HUES6 (cell line): ENCODE data around the gene USH1C.
A peak's percentile ranks its signal among the peaks of the same experiment; 100 is the strongest.

Experiments
- H3K27ac ChIP-seq: 2 replicates; pipeline ENCODE4 v1.7.0; 2013; ENCODE audit warnings: low read depth, mild to moderate bottlenecking, low read length, inconsistent platforms
- H3K27me3 ChIP-seq: 2 replicates; pipeline ENCODE4 v1.6.1; 2013; ENCODE audit warnings: low read length; ENCODE audit not compliant: control insufficient read depth, insufficient read depth
- H3K36me3 ChIP-seq: 2 replicates; pipeline ENCODE4 v1.6.1; 2013; ENCODE audit warnings: low read length; ENCODE audit not compliant: control insufficient read depth, insufficient read depth
- H3K4me1 ChIP-seq: 2 replicates; pipeline ENCODE4 v1.6.1; 2013; ENCODE audit warnings: low read length; ENCODE audit not compliant: control insufficient read depth, insufficient read depth
- H3K4me3 ChIP-seq: 2 replicates; pipeline ENCODE4 v1.5.1; 2013; ENCODE audit warnings: low read depth, low read length
- H3K9ac ChIP-seq: one replicate; pipeline ENCODE4 v1.6.1; 2013; ENCODE audit warnings: mild to moderate bottlenecking, low read length
- H3K9me3 ChIP-seq: 2 replicates; pipeline ENCODE4 v1.6.1; 2013; ENCODE audit warnings: low read depth, low read length; ENCODE audit not compliant: control insufficient read depth, insufficient read depth

USH1C gene

DNA sequence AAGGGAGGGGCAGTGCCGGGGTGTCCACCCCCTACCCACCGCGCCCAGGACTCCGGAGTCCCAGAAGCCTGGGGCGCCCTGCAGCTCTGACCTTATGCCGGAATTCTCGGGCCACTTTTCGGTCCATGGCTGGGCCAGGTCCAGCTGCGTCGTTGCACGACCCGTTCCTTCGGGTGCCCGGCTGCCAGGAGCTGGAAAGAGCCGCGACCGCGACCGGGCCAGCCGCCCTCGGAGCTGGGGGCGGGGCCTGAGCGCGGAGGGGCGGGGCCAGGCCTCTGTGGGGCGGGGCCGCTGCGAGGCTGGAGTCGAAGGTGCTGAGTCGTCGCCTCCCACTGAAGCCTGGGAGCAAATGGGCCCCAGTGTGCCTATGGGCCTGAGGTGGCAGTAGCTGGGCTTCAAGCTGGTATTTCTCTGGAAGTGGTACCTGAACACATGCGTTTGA lies at the start of gene USH1C:
Gene USH1C, minus strand, starts transcription at position 236 of the 442 bp plus-strand sequence. Its CDS starts 109 bp downstream, at position 127.
- Histone ChIP-seq H3K9ac (peak within 1 kb of the TSS; percentile 4), H3K27ac (no peak within 1 kb of the TSS), H3K9me3 (no peaks in the 10 kb centered on the region), H3K4me1 (peaks cover 31% of the 10 kb centered on the region), H3K36me3 (no peaks in the 10 kb centered on the region), H3K4me3 (peak within 1 kb of the TSS; percentile 70), H3K27me3 (peaks cover 39% of the 10 kb centered on the region)

- Histone ChIP-seq H3K9me3 (peaks cover 9% of the 10 kb centered on the region), H3K4me3 (no peak overlapping the region), H3K4me1 (no peaks in the 10 kb centered on the region), H3K27ac (no peak overlapping the region), H3K9ac (no peak overlapping the region), H3K27me3 (peaks cover 60% of the 10 kb centered on the region), H3K36me3 (no peaks in the 10 kb centered on the region)
Measured at GRCh38 chr11:17593466-17594245, 49.4 kb upstream of the USH1C start.

GRCh38 chr11:17591293-17591692 lies 47.1 kb upstream of the USH1C start:
- no peaks in the 10 kb centered on the region for H3K4me1 ChIP-seq
- H3K36me3 ChIP-seq, result no peaks in the 10 kb centered on the region
- peaks cover 64% of the 10 kb centered on the region for H3K27me3 ChIP-seq
- H3K27ac ChIP-seq, result no peak overlapping the region
- no peak overlapping the region for H3K9ac ChIP-seq
- H3K4me3 ChIP-seq, result no peak overlapping the region
- peaks cover 9% of the 10 kb centered on the region for H3K9me3 ChIP-seq

DNA sequence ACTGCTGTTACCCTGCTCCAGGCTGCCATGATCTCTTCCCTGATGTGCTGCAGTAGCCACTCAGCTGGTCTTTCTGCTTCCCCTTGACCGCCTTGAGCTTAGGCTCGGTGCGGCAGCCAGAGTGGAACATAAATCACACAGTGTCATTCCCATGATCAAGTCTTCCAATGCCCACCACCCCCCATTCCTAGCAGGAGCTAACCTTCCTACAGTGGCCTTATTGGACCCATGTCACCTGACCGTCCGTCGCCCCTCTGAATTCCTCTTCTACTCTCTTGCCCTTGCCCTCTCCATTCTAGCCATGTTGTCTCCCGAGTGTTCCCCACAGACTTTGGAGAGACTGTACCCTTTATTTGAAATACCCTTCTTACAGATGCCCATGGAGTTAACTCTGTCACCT lies 46.2 kb upstream of the USH1C start:
- Histone ChIP-seq H3K27me3 (peaks cover 57% of the 10 kb centered on the region), H3K9ac (no peak overlapping the region), H3K36me3 (no peaks in the 10 kb centered on the region), H3K4me1 (no peaks in the 10 kb centered on the region), H3K27ac (no peak overlapping the region), H3K9me3 (peaks cover 9% of the 10 kb centered on the region), H3K4me3 (no peak overlapping the region)

GRCh38 chr11:17588721-17589120 lies 44.5 kb upstream of the USH1C start:
- Histone ChIP-seq H3K9ac (no peak overlapping the region), H3K27me3 (peaks cover 56% of the 10 kb centered on the region), H3K36me3 (no peaks in the 10 kb centered on the region), H3K27ac (no peak overlapping the region), H3K4me1 (no peaks in the 10 kb centered on the region), H3K9me3 (peaks cover 8% of the 10 kb centered on the region), H3K4me3 (no peak overlapping the region)

GRCh38 chr11:17588166-17588565 lies 44.0 kb upstream of the USH1C start:
- H3K4me3 ChIP-seq, result no peak overlapping the region
- no peak overlapping the region for H3K27ac ChIP-seq

DNA sequence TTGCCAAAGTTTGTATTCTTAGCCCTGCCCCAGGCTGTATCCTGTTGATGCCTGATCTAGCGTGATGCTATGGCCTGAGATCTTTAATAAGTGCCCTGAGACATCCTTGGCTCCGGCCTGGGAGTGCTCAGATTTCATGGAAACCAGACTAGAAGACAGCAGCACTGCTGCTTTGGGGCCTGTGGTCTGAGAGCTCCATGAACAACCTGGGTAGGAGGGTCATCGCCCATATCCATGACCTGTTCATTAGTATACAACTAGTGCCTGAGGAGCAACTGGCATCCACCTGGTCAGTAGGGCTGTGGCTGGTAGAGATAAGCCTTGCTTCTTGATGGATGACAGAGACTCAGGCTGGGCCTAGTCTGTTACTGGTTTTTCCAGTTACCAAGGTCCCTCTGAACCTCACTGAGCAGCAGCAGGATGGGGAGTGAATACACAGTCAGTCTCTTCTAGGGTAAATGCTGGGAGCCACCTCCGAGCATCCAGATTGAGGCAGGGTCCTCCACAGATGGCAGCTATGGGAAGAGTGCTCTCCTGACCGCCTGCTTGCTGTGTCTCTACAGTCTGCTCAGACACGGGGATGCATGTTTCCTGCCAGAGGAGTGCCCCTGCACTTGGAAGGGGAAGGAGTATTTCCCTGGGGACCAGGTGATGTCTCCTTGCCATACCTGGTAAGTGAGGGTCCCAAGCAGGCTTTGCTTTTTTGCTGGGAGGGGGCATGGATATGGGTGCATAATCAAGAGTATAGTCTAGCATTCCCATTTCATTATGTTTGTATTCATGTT lies 41.9 kb upstream of the USH1C start:
- Histone ChIP-seq H3K27me3 (peaks cover 36% of the 10 kb centered on the region), H3K36me3 (no peaks in the 10 kb centered on the region), H3K4me1 (no peaks in the 10 kb centered on the region), H3K4me3 (no peak overlapping the region), H3K27ac (no peak overlapping the region), H3K9ac (no peak overlapping the region), H3K9me3 (no peaks in the 10 kb centered on the region)

More at GRCh38 chr11:17588166-17588565, 44.0 kb upstream of the USH1C start:
- Histone ChIP-seq H3K36me3 (no peaks in the 10 kb centered on the region), H3K9me3 (0 out of 2 replicates have a peak, but pooled peaks cover 2% of the 10 kb centered on the region), H3K9ac (no peak overlapping the region), H3K4me1 (no peaks in the 10 kb centered on the region), H3K27me3 (peaks cover 53% of the 10 kb centered on the region)

DNA sequence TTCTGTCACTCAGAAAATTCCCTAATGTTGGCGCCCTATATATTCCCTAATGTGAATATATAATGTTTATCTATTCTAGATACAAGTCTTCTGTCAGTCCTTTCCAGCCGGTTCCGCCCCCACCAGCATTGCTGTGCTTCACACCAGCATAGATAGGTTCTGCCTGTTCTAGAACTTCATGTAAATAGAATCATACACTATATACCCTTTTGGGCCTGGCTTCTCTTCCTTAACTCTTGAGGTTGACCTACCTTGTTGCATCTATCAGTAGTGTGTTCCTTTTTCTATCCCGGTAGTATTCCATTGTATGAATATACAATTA lies 37.5 kb upstream of the USH1C start:
- H3K9ac ChIP-seq, result no peak overlapping the region
- H3K4me1 ChIP-seq, result no peaks in the 10 kb centered on the region
- no peak overlapping the region for H3K27ac ChIP-seq
- no peaks in the 10 kb centered on the region for H3K9me3 ChIP-seq
- H3K4me3 ChIP-seq, result no peak overlapping the region
- H3K36me3 ChIP-seq, result no peaks in the 10 kb centered on the region
- H3K27me3 ChIP-seq, result peaks cover 4% of the 10 kb centered on the region; the same call in 1 of the 2 replicates

DNA sequence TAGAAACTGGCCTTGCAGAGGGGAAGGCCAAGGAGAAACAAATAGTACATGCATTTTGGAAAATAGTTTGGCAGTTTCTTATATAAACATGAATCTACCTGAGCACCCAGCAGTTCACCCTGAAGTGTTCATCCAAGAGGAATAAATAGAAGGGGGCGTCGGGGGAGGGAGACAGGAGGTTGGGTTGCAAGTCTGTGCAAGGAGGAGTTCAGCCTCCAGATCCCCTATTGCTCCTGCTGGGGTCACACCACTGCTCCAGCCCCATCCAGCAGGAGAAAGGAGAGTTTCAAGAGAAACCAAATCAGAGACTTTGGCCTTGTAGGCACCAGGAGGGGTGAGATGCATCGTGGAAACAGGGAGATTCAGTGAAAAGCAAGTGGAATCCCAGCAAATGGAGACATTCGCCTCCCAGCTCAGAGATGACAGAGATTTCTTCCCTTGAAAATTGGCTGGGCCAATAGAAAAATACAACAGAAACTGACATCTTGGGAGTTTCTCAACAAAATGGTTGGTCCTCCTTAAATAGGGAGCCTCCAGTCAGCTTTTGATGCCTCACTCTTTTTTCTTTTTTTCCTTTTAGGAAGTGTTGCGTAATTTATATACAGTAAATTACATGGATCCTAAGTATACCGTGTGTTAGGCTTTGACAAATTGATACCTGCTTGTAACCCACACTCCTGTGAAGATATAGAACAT lies 37.0 kb upstream of the USH1C start:
- H3K27ac ChIP-seq, result no peak overlapping the region
- no peaks in the 10 kb centered on the region for H3K9me3 ChIP-seq
- no peak overlapping the region for H3K4me3 ChIP-seq
- no peaks in the 10 kb centered on the region for H3K36me3 ChIP-seq
- H3K4me1 ChIP-seq, result no peaks in the 10 kb centered on the region
- no peak overlapping the region for H3K9ac ChIP-seq
- peaks cover 4% of the 10 kb centered on the region; the same call in 1 of the 2 replicates for H3K27me3 ChIP-seq

- peaks cover 4% of the 10 kb centered on the region; the same call in 1 of the 2 replicates for H3K27me3 ChIP-seq
- no peaks in the 10 kb centered on the region for H3K36me3 ChIP-seq
- H3K27ac ChIP-seq, result no peak overlapping the region
- H3K4me1 ChIP-seq, result no peaks in the 10 kb centered on the region
- no peaks in the 10 kb centered on the region for H3K9me3 ChIP-seq
- no peak overlapping the region for H3K9ac ChIP-seq
- no peak overlapping the region for H3K4me3 ChIP-seq
Measured at GRCh38 chr11:17580271-17580670, 36.1 kb upstream of the USH1C start.
